WI38 (cell line): ENCODE measurements around the gene CFHR1.

Experiments
- H3K4me3 ChIP-seq: 2 replicates; pipeline ENCODE4 v1.5.1; 2011; ENCODE audit warnings: low read depth, mild to moderate bottlenecking, control low read depth, low read length
- CTCF ChIP-seq: IDR thresholded peaks from 2 replicates; pipeline ENCODE4 v1.5.1; 2012; ENCODE audit warnings: low read depth, mild to moderate bottlenecking, control low read depth, low read length

The CFHR1 gene

GRCh38 chr1:196861429-196861828 lies 41.9 kb downstream of the CFHR1 start:
- no peak overlapping the region for H3K4me3 ChIP-seq
- TF ChIP-seq CTCF = no peak

- no peak overlapping the region for H3K4me3 ChIP-seq
- no peak for TF ChIP-seq CTCF
Measured at GRCh38 chr1:196866974-196867373, 47.4 kb downstream of the CFHR1 start.

- H3K4me3 ChIP-seq = no peak overlapping the region
- TF ChIP-seq CTCF = no peak
Measured at GRCh38 chr1:196873385-196873784, 53.9 kb downstream of the CFHR1 start.

GRCh38 chr1:196875935-196876334 lies 56.4 kb downstream of the CFHR1 start:
- no peak for TF ChIP-seq CTCF
- H3K4me3 ChIP-seq = no peak overlapping the region

- TF ChIP-seq CTCF = no peak
- no peak overlapping the region for H3K4me3 ChIP-seq
Measured at GRCh38 chr1:196877964-196878363, 58.4 kb downstream of the CFHR1 start.
